Measurements from ENCODE around the gene KDM2A.

KDM2A gene
- long read RNA-seq, donor 1, partial matches to known transcripts = 7 of 10 reads
- long read RNA-seq, donor 1, other reads (novel, unspliced or antisense) = 0 of 10 reads
- long read RNA-seq, donor 2, partial matches to known transcripts = 0 of 1 reads
- long read RNA-seq, donor 2, other reads (novel, unspliced or antisense) = 0 of 1 reads
- long read RNA-seq, donor 3, partial matches to known transcripts = 0 of 5 reads
- long read RNA-seq, donor 3, other reads (novel, unspliced or antisense) = 0 of 5 reads
- long read RNA-seq, donor 4, partial matches to known transcripts = 22 of 27 reads
- long read RNA-seq, donor 4, other reads (novel, unspliced or antisense) = 0 of 27 reads
- long read RNA-seq, donor 5, partial matches to known transcripts = 7 of 10 reads
- long read RNA-seq, donor 5, other reads (novel, unspliced or antisense) = 0 of 10 reads
- long read RNA-seq, donor 6, full-length matches to known transcripts = 6 of 52 reads
- long read RNA-seq, donor 6, partial matches to known transcripts = 46 of 52 reads
- long read RNA-seq, donor 6, other reads (novel, unspliced or antisense) = 0 of 52 reads
- long read RNA-seq, donor 7, full-length matches to known transcripts = 6 of 26 reads
- long read RNA-seq, donor 7, partial matches to known transcripts = 20 of 26 reads
- long read RNA-seq, donor 7, other reads (novel, unspliced or antisense) = 0 of 26 reads
- long read RNA-seq, donor 8, full-length matches to known transcripts = 5 of 22 reads
- long read RNA-seq, donor 8, partial matches to known transcripts = 17 of 22 reads
- long read RNA-seq, donor 8, other reads (novel, unspliced or antisense) = 0 of 22 reads

- peak; percentile 85 for DNase-seq
These were observed at the start of gene KDM2A for GRCh38 chr11:67118801-67119584. TSS of gene KDM2A (plus strand) at chr11:67119263. CDS start at chr11:67121317, 2,054 bp downstream.

DNA sequence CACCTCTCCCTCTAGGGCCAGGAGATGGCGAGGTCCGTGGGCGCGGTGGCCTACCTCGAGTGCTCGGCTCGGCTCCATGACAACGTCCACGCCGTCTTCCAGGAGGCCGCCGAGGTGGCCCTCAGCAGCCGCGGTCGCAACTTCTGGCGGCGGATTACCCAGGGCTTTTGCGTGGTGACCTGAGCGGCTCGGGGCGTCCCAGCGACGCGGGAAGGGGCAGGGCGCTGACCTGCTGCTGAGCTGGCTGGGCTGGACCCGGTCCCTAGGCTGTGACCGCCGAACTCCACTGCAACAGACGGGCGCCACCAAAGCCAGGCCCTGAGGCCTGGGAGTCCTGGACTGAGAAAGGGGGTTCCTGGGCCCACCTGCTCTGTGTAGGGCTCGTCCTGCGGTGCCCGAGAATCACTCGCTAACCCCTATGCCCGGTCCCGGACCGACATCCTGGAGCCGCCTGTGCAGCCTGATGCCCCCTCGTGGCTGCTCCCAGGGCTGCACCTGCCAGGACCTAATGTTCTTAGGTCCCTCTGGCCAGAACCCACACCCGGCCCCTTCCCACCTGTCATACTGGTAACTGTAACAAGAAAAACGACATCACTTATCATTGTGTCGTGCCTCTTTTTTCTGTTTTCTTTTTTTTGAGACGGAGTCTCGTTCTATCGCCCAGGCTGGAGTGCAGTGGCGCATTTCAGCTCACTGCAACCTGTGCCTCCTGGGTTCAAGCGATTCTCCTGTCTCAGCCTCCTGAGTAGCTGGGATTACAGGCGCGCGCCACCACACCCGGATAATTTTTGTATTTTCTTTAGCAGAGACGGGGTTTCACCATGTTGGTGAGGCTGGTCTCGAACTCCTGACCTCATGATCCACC, 47.4 kb upstream of the KDM2A start:
- peak; percentile 69 for DNase-seq

GRCh38 chr11:67072295-67072694, 46.8 kb upstream of the KDM2A start:
- DNase-seq = no peak

GRCh38 chr11:67073908-67074307, 45.2 kb upstream of the KDM2A start:
- DNase-seq = no peak

DNA sequence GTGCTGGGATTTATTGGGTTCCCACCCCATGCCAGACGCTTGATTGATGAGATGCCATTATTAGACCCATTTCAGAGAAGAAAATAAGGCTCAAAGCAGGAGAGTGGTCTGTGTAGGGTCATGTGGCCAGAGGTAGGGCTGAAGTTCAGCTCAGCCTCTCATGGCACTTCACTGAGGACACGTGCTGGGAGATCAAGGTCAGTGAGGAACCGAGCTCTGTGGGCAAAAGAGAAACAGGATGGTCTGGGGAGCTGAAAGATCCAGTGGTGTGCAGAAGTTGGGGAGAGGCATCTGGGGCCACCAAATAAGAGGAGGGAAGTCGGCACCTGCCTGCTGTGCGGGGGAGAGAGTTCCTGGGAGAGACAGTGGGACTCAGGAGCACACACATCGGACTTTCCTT, 42.9 kb upstream of the KDM2A start:
- DNase-seq = no peak

GRCh38 chr11:67079065-67079705, 39.9 kb upstream of the KDM2A start:
- no peak for DNase-seq

- no peak for DNase-seq
These were observed 36.8 kb upstream of the KDM2A start for GRCh38 chr11:67082071-67082791.

DNA sequence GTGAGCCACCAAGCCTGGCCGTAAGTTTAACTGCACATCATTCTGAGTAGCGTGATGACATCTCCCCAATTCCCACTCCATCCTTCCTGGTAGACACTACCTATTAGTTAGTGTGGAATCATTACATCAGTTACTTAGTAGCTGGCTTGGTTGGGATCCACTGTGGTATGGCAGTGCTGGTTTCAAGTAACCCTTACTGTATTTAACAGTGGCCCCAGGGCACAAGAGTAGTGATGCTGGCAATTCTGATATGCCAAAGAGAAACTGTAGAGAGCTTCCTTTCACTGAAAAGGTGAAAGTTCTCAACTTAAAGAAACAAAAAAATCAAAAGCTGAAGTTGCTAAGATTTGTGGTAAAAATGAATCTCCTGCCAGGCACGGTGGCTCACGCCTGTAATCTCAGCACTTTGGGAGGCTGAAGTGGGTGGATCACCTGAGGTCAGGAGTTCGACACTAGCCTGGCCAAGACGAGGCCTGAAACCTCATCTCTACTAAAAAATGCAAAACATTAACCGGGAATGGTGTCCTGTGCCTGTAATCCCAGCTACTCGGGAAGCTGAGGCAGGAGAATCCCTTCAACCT, 35.2 kb upstream of the KDM2A start:
- no peak for DNase-seq

GRCh38 chr11:67085617-67086016, 33.4 kb upstream of the KDM2A start:
- no peak for DNase-seq

GRCh38 chr11:67090717-67091116, 28.3 kb upstream of the KDM2A start:
- DNase-seq = no peak

DNA sequence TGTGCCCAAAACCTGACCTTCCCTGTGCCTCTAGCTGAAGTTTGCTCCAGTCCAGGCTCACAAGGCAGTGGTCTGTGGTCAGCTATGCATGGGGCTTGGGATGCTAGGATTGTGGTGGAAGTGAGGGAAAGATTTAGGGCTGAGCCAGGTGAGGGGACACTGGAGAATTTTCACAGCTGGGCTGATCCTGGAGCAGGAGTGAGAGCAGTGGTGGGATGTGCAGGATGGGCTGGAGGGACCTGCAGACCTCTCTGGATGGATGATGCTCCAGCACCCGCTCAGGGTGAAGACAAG, 23.9 kb upstream of the KDM2A start:
- DNase-seq = no peak

- DNase-seq = no peak
These were observed 20.1 kb upstream of the KDM2A start for GRCh38 chr11:67098799-67099429.

GRCh38 chr11:67099831-67100324, 19.2 kb upstream of the KDM2A start:
- DNase-seq = no peak

GRCh38 chr11:67102664-67103063, 16.4 kb upstream of the KDM2A start:
- no peak for DNase-seq

DNA sequence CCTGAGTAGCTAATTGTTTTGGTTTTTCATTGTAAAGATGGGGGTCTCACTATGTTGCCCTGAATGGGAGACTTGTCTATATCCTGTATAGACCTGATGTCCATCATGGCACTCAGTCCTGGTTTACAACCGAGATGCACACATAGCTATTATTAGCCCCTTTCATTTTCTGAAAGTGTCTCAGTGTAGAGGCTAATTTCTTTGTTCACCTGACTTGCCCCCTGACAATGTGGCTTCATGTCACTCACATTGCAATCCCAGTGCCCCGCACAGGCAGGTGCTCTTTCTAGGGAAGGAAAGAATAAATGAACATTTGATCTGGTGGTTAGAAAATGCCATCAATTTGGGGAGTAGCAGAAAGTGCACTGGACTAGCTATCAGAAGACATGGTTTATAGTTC, 13.1 kb upstream of the KDM2A start:
- DNase-seq = no peak

GRCh38 chr11:67111261-67111660, 7.8 kb upstream of the KDM2A start:
- no peak for DNase-seq

GRCh38 chr11:67113231-67113721, 5.8 kb upstream of the KDM2A start:
- no peak for DNase-seq

GRCh38 chr11:67114275-67114896, 4.7 kb upstream of the KDM2A start:
- no peak for DNase-seq

- DNase-seq = peak; percentile 11
These were observed 2.3 kb upstream of the KDM2A start for GRCh38 chr11:67116758-67117105.

Measured in right kidney (tissue), 9 donors.